Heart left ventricle (tissue), 16 donors: ENCODE measurements around the gene CACNA2D1. TPM values are rescaled to one million over a fixed set of nuclear protein-coding genes. Genes with fewer than 3 reads are reported as not detected.

ENCODE experiments used
- ATAC-seq, 4 donors: fragments of 200-7000 bp; cut with Tn5 transposase; one replicate each; pipeline ENCODE4 v1.9.1; 2020 to 2022; ENCODE audit warnings: moderate library complexity in 4 of 4, mild to moderate bottlenecking in 3 of 4, moderate number of reproducible peaks in 1 of 4
- DNase-seq, 5 donors: peaks; one replicate each; pipeline ENCODE4 v3.0.0-alpha.2; 2020
- H3K27ac ChIP-seq, 12 donors: fragments of 200-600 bp; sonication (generic) in 4 of 12; one replicate each; pipeline versions ENCODE4 v1.5.0 to v1.8.0; 2016 to 2022; ENCODE audit warnings: mild to moderate bottlenecking in 2 of 12
- H3K27me3 ChIP-seq, 9 donors: fragments of 200-600 bp; sonication (generic) in 2 of 9; one replicate each; pipeline versions ENCODE4 v1.5.1 to v1.8.0; 2016 to 2022; ENCODE audit warnings: mild to moderate bottlenecking in 3 of 9
- H3K36me3 ChIP-seq, 9 donors: fragments of 200-600 bp; sonication (generic) in 2 of 9; one replicate each; pipeline versions ENCODE4 v1.5.0 to v1.8.0; 2018 to 2022; ENCODE audit warnings: mild to moderate bottlenecking in 2 of 9
- H3K4me1 ChIP-seq, 12 donors: fragments of 200-600 bp; sonication (generic) in 4 of 12; one replicate each; pipeline versions ENCODE4 v1.5.0 to v1.8.0; 2016 to 2022; ENCODE audit warnings: mild to moderate bottlenecking in 3 of 12
- H3K4me3 ChIP-seq, 12 donors: fragments of 200-600 bp; sonication (generic) in 4 of 12; one replicate each; pipeline versions ENCODE4 v1.5.0 to v1.8.0; 2017 to 2022; ENCODE audit warnings: mild to moderate bottlenecking in 9 of 12, moderate library complexity in 4 of 12
- H3K9me3 ChIP-seq, 12 donors: fragments of 200-600 bp; sonication (generic) in 4 of 12; one replicate each; pipeline versions ENCODE4 v1.5.0 to v1.8.0; 2016 to 2022; ENCODE audit warnings: mild to moderate bottlenecking in 1 of 12
- POLR2A ChIP-seq, 2 donors: fragments of 450-650 bp; IDR thresholded peaks; one replicate each; pipeline ENCODE4 v1.6.1; 2017; ENCODE audit warnings: antibody characterized with exemption in 2 of 2, mild to moderate bottlenecking in 2 of 2, moderate library complexity in 2 of 2
- WGBS, 4 donors: extraction: QIAGEN DNeasy Blood & Tissue Kit in 2 of 4; methylation state at CpG; one replicate each; pipeline versions ENCODE4 v1.1.5 to v1.1.7; 2013 to 2018; 5-methylcytosine and 5-hydroxymethylcytosine counted together
- intact Hi-C, 10 donors: fragments of 100-400 bp; cut with DNase I; formaldehyde crosslinking; loops; one replicate each; pipeline versions ENCODE4 v1.11.1 to v1.14.2; 2022
- polyA plus RNA-seq, 2 donors: library from polyadenylated mRNA; stranded (reverse); fragments of 200-250 nt; gene quantifications; one replicate each; pipeline ENCODE4 v1.2.3, GENCODE V29; 2013
- total RNA-seq, 9 donors: library from RNA; depleted of rRNA in 2 of 9; stranded (reverse); fragments of >200 nt in 2 of 9; fragmentation: NEBNext Ultra II Directional in 3 of 9; extraction: Animal tissue kit (Norgen Biotek cat#: 25700) in 3 of 9; gene quantifications; one replicate each; pipeline versions ENCODE4 v1.1.0 to v1.2.4, GENCODE V29; 2016 to 2023
- TF ChIP-seq, protein P1 (sequence below), 12 donors: fragments of 200-600 bp; sonication (generic) in 4 of 12; IDR thresholded peaks; one replicate each; pipeline versions ENCODE4 v1.5.0 to v1.8.0; 2018 to 2022; ENCODE audit warnings: antibody characterized with exemption in 12 of 12, mild to moderate bottlenecking in 5 of 12
- donor health status: ischemic (EF 13 %, LVEDD 7.1; RV severe dilation, severe dysfunction).
- donor health status: healthy with polysubstance abuse.
- donor health status: DM: no; HTN: yes; CAD: no.
- donor health status: DM: no; HTN: no; CAD: no.
- donor health status: ischemic (EF 25% LVEDD 6.9; RV normal size, moderate dysfunction).
- donor health status: ischemic (EF 25% LVEDD 5.7; RV mildly dilated, moderate dysfunction).
- donor health status: healthy.
- donor health status: DM: yes; HTN: yes; CAD: no.
- donor health status: ischemic (EF 35%, LVEDD 5.7; RV mildly dilated, moderate dysfunction).
- donor health status: nonischemic (EF 11% LVEDD 7.7; RV severe dilation, severe dysfunction).
- donor health status: DM: yes; HTN: yes; CAD: no.
- donor health status: PGD.
- donor health status: ischemic (EF 29% LVEDD 5.4; RV normal size, mild dysfunction).
- donor health status: nonischemic (EF 23%, LVEDD 6.1; RV moderate dilation, normal function).

The CACNA2D1 gene
- total and polyA plus RNA-seq, 11 donors = 13.5 to 122 (median 55.5) TPM

GRCh38 chr7:82153776-82154175, 289.8 kb downstream of the CACNA2D1 start:
- H3K36me3 ChIP-seq = no peaks in the 10 kb centered on the region
- H3K9me3 ChIP-seq = no peaks in the 10 kb centered on the region
- TF ChIP-seq, protein P1, sequence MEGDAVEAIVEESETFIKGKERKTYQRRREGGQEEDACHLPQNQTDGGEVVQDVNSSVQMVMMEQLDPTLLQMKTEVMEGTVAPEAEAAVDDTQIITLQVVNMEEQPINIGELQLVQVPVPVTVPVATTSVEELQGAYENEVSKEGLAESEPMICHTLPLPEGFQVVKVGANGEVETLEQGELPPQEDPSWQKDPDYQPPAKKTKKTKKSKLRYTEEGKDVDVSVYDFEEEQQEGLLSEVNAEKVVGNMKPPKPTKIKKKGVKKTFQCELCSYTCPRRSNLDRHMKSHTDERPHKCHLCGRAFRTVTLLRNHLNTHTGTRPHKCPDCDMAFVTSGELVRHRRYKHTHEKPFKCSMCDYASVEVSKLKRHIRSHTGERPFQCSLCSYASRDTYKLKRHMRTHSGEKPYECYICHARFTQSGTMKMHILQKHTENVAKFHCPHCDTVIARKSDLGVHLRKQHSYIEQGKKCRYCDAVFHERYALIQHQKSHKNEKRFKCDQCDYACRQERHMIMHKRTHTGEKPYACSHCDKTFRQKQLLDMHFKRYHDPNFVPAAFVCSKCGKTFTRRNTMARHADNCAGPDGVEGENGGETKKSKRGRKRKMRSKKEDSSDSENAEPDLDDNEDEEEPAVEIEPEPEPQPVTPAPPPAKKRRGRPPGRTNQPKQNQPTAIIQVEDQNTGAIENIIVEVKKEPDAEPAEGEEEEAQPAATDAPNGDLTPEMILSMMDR (IDR thresholded peaks at IDR 0.05) = no peak
- no peak for TF ChIP-seq POLR2A (IDR thresholded peaks at IDR 0.05)
- H3K4me3 ChIP-seq = no peak overlapping the region
- intact Hi-C loops = no loop called here
- DNase-seq = no peak
- H3K27ac ChIP-seq = no peak overlapping the region
- no peak for ATAC-seq
- peaks cover 0 to 7% (median 0%) of the 10 kb centered on the region in 12 donors for H3K4me1 ChIP-seq
- WGBS, 4 donors = 75 to 90% (median 85%) methylated on average over 2 of the region's 2 CpGs
- H3K27me3 ChIP-seq = no peaks in the 10 kb centered on the region

DNA sequence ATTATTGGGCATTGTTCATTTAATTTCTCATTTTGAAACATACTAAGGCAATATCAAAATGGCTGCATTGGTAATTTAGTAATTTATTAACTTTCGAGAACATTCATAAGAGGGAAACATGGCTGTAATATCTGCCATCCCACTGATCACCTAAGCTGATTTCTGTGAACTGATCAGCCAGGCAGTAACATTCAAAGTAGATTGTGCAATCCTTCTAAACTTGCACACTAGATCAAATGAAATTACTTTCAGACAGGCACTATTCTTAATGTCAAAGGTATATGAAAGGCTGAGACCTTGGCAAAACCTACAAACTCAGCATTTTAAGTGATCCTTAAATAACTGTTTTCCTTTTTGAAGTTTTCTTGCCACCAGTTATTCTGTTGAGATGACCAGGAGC, 290.7 kb downstream of the CACNA2D1 start:
- no peak for DNase-seq
- intact Hi-C loops = no loop called here
- Histone ChIP-seq H3K4me1 (peaks cover 0 to 7% (median 0%) of the 10 kb centered on the region in 12 donors), H3K27me3 (no peaks in the 10 kb centered on the region), H3K4me3 (no peak overlapping the region), H3K27ac (no peak overlapping the region), H3K9me3 (no peaks in the 10 kb centered on the region), H3K36me3 (no peaks in the 10 kb centered on the region)
- no peak for ATAC-seq
- TF ChIP-seq POLR2A (IDR thresholded peaks at IDR 0.05) = no peak
- TF ChIP-seq, protein P1 (IDR thresholded peaks at IDR 0.05) = no peak
- 96 to 97% (median 97%) methylated on average over 1 of the region's 1 CpG for WGBS, 4 donors

- TF ChIP-seq POLR2A (IDR thresholded peaks at IDR 0.05) = no peak
- TF ChIP-seq, protein P1 (IDR thresholded peaks at IDR 0.05) = no peak
- intact Hi-C loops = no loop called here
- whole genome bisulfite sequencing, 4 donors = 91 to 99% (median 95%) methylated on average over 4 of the region's 4 CpGs
- H3K36me3 ChIP-seq = no peaks in the 10 kb centered on the region
- no peak overlapping the region for H3K27ac ChIP-seq
- DNase-seq = no peak
- no peaks in the 10 kb centered on the region for H3K27me3 ChIP-seq
- no peaks in the 10 kb centered on the region for H3K9me3 ChIP-seq
- H3K4me1 ChIP-seq = peaks cover 0 to 6% (median 0%) of the 10 kb centered on the region in 12 donors
- ATAC-seq = no peak
- H3K4me3 ChIP-seq = no peak overlapping the region
Measured at GRCh38 chr7:82146491-82146890, 297.1 kb downstream of the CACNA2D1 start.

DNA sequence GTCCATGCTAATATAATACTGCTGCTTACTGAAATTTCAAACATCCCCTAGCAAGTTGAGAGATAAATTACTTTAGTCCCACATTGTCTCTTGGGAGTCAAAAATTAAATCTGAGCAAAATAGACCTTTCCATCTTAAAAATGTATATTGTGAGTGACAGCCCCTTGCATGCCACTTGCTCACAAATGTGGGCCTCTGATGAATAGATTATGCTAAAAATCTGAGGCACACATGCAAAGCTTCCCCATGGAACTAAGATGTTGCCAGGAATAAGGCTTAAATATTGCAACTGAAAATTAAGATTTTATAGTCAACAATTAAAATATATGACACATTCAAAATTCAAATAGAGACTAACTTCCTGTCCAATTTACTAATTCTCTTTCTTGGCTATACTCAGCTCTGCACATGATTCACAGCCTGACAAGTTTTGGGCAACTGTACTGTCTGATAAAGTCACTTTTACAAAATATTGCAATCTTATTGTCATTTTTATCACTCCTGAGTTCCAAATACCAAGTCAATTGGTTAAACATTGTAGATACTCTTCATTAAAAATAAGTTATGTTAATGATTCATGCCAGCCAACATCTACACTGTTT, 301.2 kb downstream of the CACNA2D1 start:
- ATAC-seq (no peak), DNase-seq (no peak)
- Histone ChIP-seq H3K27me3 (no peaks in the 10 kb centered on the region), H3K27ac (no peak overlapping the region), H3K4me3 (no peak overlapping the region), H3K36me3 (no peaks in the 10 kb centered on the region), H3K4me1 (no peaks in the 10 kb centered on the region), H3K9me3 (no peaks in the 10 kb centered on the region)
- no peak for TF ChIP-seq POLR2A (IDR thresholded peaks at IDR 0.05)
- TF ChIP-seq, protein P1 (IDR thresholded peaks at IDR 0.05) = no peak
- intact Hi-C loops = no loop called here
